ENCODE results near the gene USP46.

DNA sequence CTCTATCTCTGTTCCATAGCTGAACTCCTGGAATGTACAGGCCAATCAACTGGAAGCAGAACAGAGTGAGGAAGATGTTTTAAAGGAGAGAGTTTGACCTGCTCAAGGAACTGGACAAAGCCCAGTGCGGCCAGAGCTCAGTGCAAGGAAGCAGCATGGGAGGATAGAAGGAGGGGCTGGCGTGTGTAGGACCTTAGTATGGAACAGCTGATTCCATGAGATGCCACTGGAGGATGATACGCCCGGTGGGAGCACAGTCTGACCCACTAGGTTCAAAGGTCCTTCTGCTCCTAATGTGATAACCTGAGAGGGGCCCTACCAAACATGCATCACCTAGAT lies 81.5 kb downstream of the USP46 start:
- TF ChIP-seq, protein P1, sequence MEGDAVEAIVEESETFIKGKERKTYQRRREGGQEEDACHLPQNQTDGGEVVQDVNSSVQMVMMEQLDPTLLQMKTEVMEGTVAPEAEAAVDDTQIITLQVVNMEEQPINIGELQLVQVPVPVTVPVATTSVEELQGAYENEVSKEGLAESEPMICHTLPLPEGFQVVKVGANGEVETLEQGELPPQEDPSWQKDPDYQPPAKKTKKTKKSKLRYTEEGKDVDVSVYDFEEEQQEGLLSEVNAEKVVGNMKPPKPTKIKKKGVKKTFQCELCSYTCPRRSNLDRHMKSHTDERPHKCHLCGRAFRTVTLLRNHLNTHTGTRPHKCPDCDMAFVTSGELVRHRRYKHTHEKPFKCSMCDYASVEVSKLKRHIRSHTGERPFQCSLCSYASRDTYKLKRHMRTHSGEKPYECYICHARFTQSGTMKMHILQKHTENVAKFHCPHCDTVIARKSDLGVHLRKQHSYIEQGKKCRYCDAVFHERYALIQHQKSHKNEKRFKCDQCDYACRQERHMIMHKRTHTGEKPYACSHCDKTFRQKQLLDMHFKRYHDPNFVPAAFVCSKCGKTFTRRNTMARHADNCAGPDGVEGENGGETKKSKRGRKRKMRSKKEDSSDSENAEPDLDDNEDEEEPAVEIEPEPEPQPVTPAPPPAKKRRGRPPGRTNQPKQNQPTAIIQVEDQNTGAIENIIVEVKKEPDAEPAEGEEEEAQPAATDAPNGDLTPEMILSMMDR (IDR thresholded peaks at IDR 0.05; ENCODE audit: poor library complexity) = no peak
- TF ChIP-seq EZH2phosphoT487 (IDR thresholded peaks at IDR 0.05; ENCODE audit: low read depth, severe bottlenecking, unreplicated experiment) (no peak), EZH2 (IDR thresholded peaks at IDR 0.05; ENCODE audit: borderline replicate concordance) (no peak)

Measured in hepatocyte (in vitro differentiated cells).